Ishikawa (cell line): Measurements from ENCODE around the gene PLA2G6.

Experiments
- CEBPB ChIP-seq: IDR thresholded peaks from 2 replicates; pipeline ENCODE4 v1.6.1; 2012
- EP300 ChIP-seq: IDR thresholded peaks from 2 replicates; pipeline ENCODE4 v1.6.1; 2012; ENCODE audit warnings: borderline replicate concordance
- TCF12 ChIP-seq: IDR thresholded peaks from 2 replicates; pipeline ENCODE4 v1.6.1; 2012; ENCODE audit warnings: low read depth

GRCh38 chr22:38163844-38164550 lies 17.6 kb downstream of the PLA2G6 start:
- no peak for TF ChIP-seq EP300
- no peak for TF ChIP-seq CEBPB
- TF ChIP-seq TCF12: no peak
